SKM-1 (cell line): Measurements from ENCODE around the gene CT55.
"Not testable (repeated sequence)": the region's sequence is repeated elsewhere in the genome, so short reads cannot be mapped to it uniquely, and the experiment has no call there.

Experiments
- DNase-seq: peaks from one replicate; lab custom pipeline; 2025; ENCODE audit not compliant: unreplicated experiment; lab: John Stamatoyannopoulos, UW

Gene CT55, protein sequence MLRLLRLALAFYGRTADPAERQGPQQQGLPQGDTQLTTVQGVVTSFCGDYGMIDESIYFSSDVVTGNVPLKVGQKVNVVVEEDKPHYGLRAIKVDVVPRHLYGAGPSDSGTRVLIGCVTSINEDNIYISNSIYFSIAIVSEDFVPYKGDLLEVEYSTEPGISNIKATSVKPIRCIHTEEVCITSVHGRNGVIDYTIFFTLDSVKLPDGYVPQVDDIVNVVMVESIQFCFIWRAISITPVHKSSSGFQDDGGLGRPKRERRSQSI

GRCh38 chrX:135170877-135171519, at the start of gene CT55:
Gene CT55 (minus strand): TSS chrX:135171398. CDS start chrX:135171171, 227 bp downstream.
- no peak for DNase-seq

DNA sequence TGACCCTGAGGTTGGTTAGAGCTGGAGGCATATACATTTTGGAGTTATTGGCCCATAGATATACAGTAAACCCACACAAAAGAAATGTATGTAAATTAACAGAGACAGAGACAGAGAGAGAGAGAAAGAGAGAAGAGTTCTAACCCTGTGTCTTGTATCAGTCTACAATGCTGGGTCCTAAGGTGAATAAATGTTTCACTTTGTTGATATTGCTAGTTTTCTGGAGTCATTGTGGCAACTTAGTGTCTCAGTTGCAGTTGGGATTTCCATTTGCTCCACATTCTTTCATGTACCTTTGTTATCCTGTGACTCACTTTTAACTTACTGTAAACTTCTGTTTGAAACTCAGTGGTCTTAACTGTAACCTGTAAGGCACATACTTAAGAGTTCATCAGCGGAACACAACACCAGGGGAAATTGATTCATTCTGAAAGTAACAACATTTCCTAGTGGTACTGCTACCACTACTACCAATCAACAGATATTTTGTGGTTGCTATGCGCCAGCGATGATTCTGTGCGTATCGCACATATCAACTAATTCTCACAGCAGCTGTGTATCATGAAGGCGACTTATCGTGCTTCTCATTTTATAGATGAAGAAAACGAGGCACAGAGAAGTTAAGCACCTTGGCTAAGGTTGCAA, 42.1 kb upstream of the CT55 start:
- DNase-seq = no peak

- not testable (repeated sequence) for DNase-seq
Observed at GRCh38 chrX:135206427-135206826, 35.2 kb upstream of the CT55 start.

DNA sequence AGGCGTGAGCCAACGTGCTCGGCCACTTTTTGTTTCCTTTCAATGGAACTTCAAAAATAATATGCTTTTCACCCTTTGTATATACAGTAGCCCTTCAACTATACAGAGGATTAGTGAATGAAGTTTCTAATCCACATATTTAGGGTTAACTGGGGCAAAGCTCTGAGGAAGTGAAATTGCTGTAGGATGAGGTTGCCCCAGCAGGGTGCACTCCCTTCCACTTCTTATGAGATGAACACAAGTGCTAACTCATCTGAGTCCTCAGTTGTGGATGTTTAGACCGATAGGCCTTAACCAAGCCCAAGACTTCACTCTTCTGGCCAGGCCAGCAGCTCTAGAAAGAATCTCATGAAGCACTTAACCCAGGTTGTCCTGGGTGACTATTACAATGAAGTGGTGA, 29.1 kb upstream of the CT55 start:
- DNase-seq = no peak

- DNase-seq = no peak
Observed at GRCh38 chrX:135194684-135195083, 23.5 kb upstream of the CT55 start.

- no peak for DNase-seq
Observed at GRCh38 chrX:135193740-135194139, 22.5 kb upstream of the CT55 start.

GRCh38 chrX:135191838-135192237, 20.6 kb upstream of the CT55 start:
- DNase-seq = no peak

DNA sequence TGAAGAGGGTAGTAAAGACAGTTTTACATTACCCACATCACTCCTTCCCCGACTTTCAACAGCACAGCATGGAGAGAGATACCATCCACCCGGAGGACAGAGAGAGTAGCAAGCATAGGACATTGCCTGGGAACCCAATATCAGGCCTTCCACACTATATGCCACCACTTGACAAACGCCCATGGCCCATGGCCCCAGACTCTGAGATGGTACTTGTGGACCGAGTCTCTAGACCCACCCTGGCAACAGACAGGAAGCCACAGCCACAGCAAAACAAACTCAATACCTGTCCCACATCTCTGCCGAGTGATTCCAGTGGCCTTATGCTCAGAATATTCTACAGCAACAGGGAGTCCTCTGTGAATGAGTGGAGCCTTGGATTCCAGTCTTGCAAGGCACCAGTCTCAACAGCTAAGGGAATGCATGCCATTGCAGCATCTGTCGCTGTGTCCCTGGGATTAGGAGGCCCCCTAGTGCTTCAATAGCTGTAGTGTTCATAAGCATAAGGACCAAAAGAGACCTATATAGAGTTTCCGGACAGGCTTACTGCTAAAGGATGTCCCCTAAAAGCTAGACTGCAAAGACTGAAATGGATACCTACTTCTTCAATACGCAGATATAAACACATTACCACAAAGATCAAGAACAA, 14.7 kb upstream of the CT55 start:
- peak; percentile 0 for DNase-seq

DNA sequence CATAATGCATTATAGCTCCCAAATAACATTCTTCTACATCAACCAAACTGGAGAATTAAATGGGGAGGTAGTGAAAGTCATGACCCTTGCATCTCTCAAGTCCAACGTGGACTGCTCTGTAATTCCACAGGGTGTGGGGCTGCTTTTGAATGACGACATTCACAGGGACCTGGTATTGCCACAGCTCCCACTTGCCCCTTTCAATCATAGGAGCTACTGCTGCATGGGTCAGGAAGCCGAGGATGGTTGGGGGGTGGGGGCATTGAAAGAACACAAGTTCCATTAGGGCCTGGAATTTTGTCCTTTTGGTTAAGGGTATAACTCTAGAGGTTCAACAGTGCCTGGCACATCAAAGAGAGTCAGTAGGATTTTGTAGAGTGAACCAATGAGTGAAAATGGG, 7.4 kb upstream of the CT55 start:
- no peak for DNase-seq

DNA sequence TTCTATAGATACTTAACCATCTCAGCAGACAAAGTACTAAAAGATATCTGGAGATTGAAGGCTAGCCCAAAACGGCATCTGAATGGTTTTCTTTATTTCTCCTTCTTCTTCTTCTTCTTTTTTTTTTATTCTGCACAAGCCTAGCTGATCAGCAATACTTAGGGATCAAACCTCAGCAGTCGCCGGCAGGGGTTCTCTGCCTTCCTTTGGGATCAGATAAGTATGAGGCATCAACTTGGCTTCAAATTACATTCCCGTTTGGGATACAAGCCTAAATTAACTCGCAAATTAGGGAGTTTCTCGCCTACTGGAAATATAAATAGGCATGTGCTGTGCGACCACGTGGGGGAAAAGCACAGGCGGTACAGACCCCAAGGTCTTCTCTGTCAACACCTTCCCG, 730 bp downstream of the CT55 start:
- DNase-seq = no peak

GRCh38 chrX:135169534-135169933, 1.7 kb downstream of the CT55 start:
- not testable (repeated sequence) for DNase-seq

GRCh38 chrX:135168486-135168885, 2.7 kb downstream of the CT55 start:
- DNase-seq = no peak

DNA sequence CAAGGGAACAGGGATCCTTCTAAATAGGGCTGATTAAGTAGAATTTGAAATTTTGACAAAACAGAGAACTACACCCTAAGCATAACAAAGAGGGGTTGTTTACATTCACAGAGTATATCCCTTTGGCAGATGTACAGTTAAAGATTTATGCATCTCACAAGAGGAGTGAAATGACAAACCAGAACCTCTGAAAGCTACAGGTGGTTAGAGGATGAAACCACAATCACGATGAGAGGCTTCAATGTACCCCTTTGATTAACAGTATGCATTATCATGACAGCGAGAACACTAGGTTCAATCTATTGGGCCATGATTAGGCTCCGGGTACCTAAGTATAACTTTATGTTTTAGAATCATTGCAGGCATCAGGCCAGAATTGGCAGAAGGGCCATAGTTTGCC, 16.5 kb downstream of the CT55 start:
- not testable (repeated sequence) for DNase-seq

GRCh38 chrX:135126145-135126544, 45.1 kb downstream of the CT55 start:
- not testable (repeated sequence) for DNase-seq

DNA sequence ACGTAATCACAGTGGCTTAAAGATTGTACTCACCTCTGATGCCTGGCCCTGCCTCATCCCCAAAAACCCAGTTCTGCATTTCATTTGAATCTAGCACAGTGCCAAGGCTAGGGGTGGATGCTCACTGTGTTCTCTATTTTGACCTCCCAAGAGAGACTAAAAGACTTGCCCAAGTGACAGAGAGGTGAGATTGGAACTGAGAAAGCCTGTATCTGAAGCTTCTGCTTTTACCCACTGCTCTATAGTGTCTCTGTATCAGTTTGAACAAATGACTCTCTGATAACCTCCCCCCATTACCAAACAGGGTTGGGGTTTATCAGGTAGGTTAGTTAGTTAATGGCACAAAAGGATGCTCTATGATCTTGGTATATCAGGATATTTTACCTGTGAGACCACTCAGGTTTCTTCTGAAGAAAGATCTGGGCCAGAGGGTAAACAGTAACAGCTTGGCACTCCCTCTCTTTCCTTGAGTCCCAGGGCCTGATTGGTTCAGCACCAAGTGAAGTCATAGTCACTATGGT, 51.1 kb downstream of the CT55 start, which contains the start of gene ETDB:
ETDB (minus strand) TSS at position 471 of the 521 bp plus-strand sequence. CDS start 1,265 bp downstream, outside the sequence.
- not testable (repeated sequence) for DNase-seq

DNA sequence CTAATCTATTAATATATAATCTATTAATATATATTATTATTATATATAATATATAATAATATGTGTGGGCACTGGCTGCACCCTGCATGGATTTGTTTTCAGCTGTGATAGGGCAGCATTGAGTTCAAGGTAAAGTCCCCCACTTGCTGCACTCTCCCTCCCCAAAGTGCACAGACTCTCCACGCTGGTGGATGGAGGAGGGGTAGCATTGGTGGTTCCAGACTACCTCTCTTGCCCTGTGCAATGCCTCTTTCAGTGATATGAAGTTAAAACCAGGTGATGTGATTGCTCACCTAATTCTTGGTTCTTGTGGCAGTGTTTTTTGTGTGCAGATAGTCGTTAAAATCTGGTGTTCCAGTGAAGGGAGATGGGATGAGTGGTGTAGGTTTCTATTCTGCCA, 55.1 kb downstream of the CT55 start:
- not testable (repeated sequence) for DNase-seq

GRCh38 chrX:135114392-135114791, 56.8 kb downstream of the CT55 start:
- no peak for DNase-seq

- DNase-seq = no peak
Observed at GRCh38 chrX:135112743-135113142, 58.5 kb downstream of the CT55 start.

DNA sequence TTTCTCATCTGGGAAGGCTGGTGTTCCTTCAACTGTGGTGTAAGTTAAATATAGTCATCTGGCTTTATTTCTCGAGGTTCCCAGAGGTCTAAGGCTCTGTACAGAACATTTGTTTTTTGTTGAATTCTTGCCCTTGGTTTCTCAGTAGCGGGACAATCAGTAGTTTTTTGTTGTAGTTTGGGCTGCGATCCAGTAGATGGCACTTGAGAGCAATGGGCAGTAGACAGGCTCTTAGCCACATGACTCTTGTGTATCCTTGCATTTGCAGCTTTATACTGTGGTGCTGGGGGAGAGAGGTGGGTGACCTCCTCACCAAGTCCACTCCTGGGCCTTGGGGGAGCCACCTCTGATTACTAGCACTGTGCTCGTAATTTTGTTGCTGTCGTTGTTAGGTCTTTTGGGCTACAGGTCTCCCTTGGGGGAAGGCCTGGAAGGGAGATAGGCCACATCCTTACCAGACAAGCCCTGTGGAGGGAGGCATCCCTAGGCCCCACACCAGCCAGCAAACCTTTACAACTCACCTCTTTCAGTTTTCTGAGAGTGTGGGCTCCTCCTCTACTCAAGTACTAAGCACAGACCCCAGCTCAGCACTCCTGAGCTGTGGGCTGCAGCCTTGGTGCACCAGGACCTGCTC, 59.0 kb downstream of the CT55 start:
- DNase-seq = peak; percentile 0

DNA sequence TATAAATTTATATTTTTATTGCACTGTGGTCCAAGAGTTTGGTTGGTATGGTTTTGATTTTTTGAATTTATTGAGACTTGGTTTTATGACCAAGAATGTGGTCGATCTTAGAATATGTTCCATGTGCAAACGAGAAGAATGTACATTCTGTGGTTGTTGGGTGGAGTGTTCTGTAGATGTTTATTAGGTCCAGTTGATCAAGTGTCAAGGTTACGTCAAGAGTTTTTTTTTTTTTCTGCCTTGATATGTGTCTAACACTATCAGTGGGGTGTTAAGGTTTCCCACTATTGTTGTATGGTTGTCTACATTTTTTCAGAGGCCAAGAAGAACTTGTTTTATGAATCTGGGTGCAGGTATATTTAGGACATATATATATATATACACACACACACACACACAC, 61.6 kb downstream of the CT55 start:
- DNase-seq = no peak
